ENCODE measurements around the gene RND3.

GRCh38 chr2:150438041-150438440 is 49.4 kb downstream of the RND3 start:
- TF ChIP-seq POLR2A (IDR thresholded peaks at IDR 0.05; ENCODE audit: low read length) (no peak), GATA1 (IDR thresholded peaks at IDR 0.05; ENCODE audit: low read depth, low read length) (no peak)
